Activated CD8-positive, alpha-beta memory T cell treated with anti-CD3 and anti-CD28 coated beads, Interleukin-2, amount 10 ng/mL, durations not matched to agents 7 days and 5 days (primary cell): ENCODE data around the gene TNFRSF13B. TPM values are rescaled to one million over a fixed set of nuclear protein-coding genes. Genes with fewer than 3 reads are reported as not detected.

Source experiments
- ATAC-seq: fragments of 150-1000 bp; cut with Tn5 transposase; one replicate; pipeline ENCODE4 v1.10.0; 2021; ENCODE audit warnings: moderate library complexity
- CTCF ChIA-PET: fragments of 350-600 bp; sonication (Branson Sonifier 250); formaldehyde crosslinking; loops from one replicate; lab custom pipeline; 2021; ENCODE audit warnings: antibody characterized with exemption; lab: Charles Lee
- DNase-seq: peaks from one replicate; pipeline ENCODE4 v3.0.0-alpha.2; 2020
- H3K27ac Mint-ChIP-seq: one replicate; pipeline ENCODE4 v1.8.0; 2021; ENCODE audit warnings: mild to moderate bottlenecking, mixed read lengths
- H3K27me3 Mint-ChIP-seq: one replicate; pipeline ENCODE4 v1.8.0; 2021; ENCODE audit warnings: mixed read lengths
- H3K36me3 Mint-ChIP-seq: one replicate; pipeline ENCODE4 v1.8.0; 2021; ENCODE audit warnings: mild to moderate bottlenecking, mixed read lengths
- H3K4me1 Mint-ChIP-seq: one replicate; pipeline ENCODE4 v1.8.0; 2021; ENCODE audit warnings: mixed read lengths
- H3K4me3 Mint-ChIP-seq: one replicate; pipeline ENCODE4 v1.8.0; 2021; ENCODE audit warnings: mild to moderate bottlenecking, moderate library complexity, mixed read lengths
- H3K9me3 Mint-ChIP-seq: one replicate; pipeline ENCODE4 v1.8.0; 2022; ENCODE audit warnings: low read depth, mixed read lengths
- total RNA-seq, 2 experiments: library from RNA; stranded (reverse); gene quantifications; one replicate each; pipeline ENCODE4 v1.2.3, GENCODE V29; 2021

The TNFRSF13B gene
- total RNA-seq, 2 experiments from 2014 or later: not detected

GRCh38 chr17:16952401-16952800, 19.5 kb downstream of the TNFRSF13B start:
- H3K36me3 Mint-ChIP-seq: no peaks in the 10 kb centered on the region
- no peak overlapping the region for H3K4me3 Mint-ChIP-seq
- CTCF ChIA-PET: no interaction called here
- DNase-seq: no peak
- H3K27me3 Mint-ChIP-seq: peaks cover 34% of the 10 kb centered on the region
- peaks cover 12% of the 10 kb centered on the region for H3K9me3 Mint-ChIP-seq
- ATAC-seq: no peak
- no peaks in the 10 kb centered on the region for H3K4me1 Mint-ChIP-seq
- no peak overlapping the region for H3K27ac Mint-ChIP-seq

GRCh38 chr17:16950488-16950887, 21.4 kb downstream of the TNFRSF13B start:
- peak; percentile 18 for DNase-seq
- Mint-ChIP-seq H3K36me3 (no peaks in the 10 kb centered on the region), H3K4me1 (no peaks in the 10 kb centered on the region), H3K27ac (no peak overlapping the region), H3K27me3 (peaks cover 22% of the 10 kb centered on the region), H3K4me3 (no peak overlapping the region), H3K9me3 (peaks cover 11% of the 10 kb centered on the region)
- CTCF ChIA-PET: no interaction called here
- no peak for ATAC-seq

GRCh38 chr17:16948587-16949376, 23.1 kb downstream of the TNFRSF13B start:
- no peak for DNase-seq
- Mint-ChIP-seq H3K27me3 (peaks cover 7% of the 10 kb centered on the region), H3K4me1 (no peaks in the 10 kb centered on the region), H3K36me3 (no peaks in the 10 kb centered on the region), H3K4me3 (no peak overlapping the region), H3K9me3 (peaks cover 10% of the 10 kb centered on the region), H3K27ac (no peak overlapping the region)
- CTCF ChIA-PET: no interaction called here
- no peak for ATAC-seq

- no peak for DNase-seq
- Mint-ChIP-seq H3K4me3 (no peak overlapping the region), H3K27me3 (peaks cover 2% of the 10 kb centered on the region), H3K4me1 (no peaks in the 10 kb centered on the region), H3K27ac (no peak overlapping the region), H3K9me3 (peaks cover 10% of the 10 kb centered on the region), H3K36me3 (no peaks in the 10 kb centered on the region)
- no peak for ATAC-seq
- CTCF ChIA-PET: no interaction called here
Observed at GRCh38 chr17:16947470-16947869, 24.4 kb downstream of the TNFRSF13B start.

- Mint-ChIP-seq H3K36me3 (no peaks in the 10 kb centered on the region), H3K27ac (no peak overlapping the region), H3K9me3 (peaks cover 10% of the 10 kb centered on the region), H3K4me1 (no peaks in the 10 kb centered on the region), H3K4me3 (no peak overlapping the region), H3K27me3 (peaks cover 2% of the 10 kb centered on the region)
- DNase-seq: no peak
- CTCF ChIA-PET: no interaction called here
- no peak for ATAC-seq
Observed at GRCh38 chr17:16945663-16946218, 26.2 kb downstream of the TNFRSF13B start.

- CTCF ChIA-PET: no interaction called here
- Mint-ChIP-seq H3K4me1 (no peaks in the 10 kb centered on the region), H3K27me3 (peaks cover 2% of the 10 kb centered on the region), H3K9me3 (peaks cover 8% of the 10 kb centered on the region), H3K36me3 (no peaks in the 10 kb centered on the region), H3K27ac (no peak overlapping the region), H3K4me3 (no peak overlapping the region)
- DNase-seq (no peak), ATAC-seq (no peak)
Observed at GRCh38 chr17:16945136-16945482, 26.8 kb downstream of the TNFRSF13B start.

- CTCF ChIA-PET: no interaction called here
- Mint-ChIP-seq H3K9me3 (peaks cover 8% of the 10 kb centered on the region), H3K27ac (no peak overlapping the region), H3K4me1 (no peaks in the 10 kb centered on the region), H3K36me3 (no peaks in the 10 kb centered on the region), H3K4me3 (no peak overlapping the region), H3K27me3 (peaks cover 2% of the 10 kb centered on the region)
- ATAC-seq: no peak
- no peak for DNase-seq
Observed at GRCh38 chr17:16944334-16945135, 27.4 kb downstream of the TNFRSF13B start.

- Mint-ChIP-seq H3K27me3 (peaks cover 2% of the 10 kb centered on the region), H3K4me1 (no peaks in the 10 kb centered on the region), H3K27ac (no peak overlapping the region), H3K36me3 (no peaks in the 10 kb centered on the region), H3K9me3 (peaks cover 3% of the 10 kb centered on the region), H3K4me3 (no peak overlapping the region)
- CTCF ChIA-PET: no interaction called here
- ATAC-seq: no peak
- no peak for DNase-seq
Observed at GRCh38 chr17:16943541-16944333, 28.2 kb downstream of the TNFRSF13B start.

GRCh38 chr17:16943032-16943352, 28.9 kb downstream of the TNFRSF13B start:
- no peak overlapping the region for H3K4me3 Mint-ChIP-seq
- H3K9me3 Mint-ChIP-seq: no peaks in the 10 kb centered on the region
- H3K4me1 Mint-ChIP-seq: no peaks in the 10 kb centered on the region
- DNase-seq (no peak), ATAC-seq (no peak)
- H3K27ac Mint-ChIP-seq: no peak overlapping the region
- H3K27me3 Mint-ChIP-seq: peaks cover 3% of the 10 kb centered on the region
- CTCF ChIA-PET: no interaction called here
- H3K36me3 Mint-ChIP-seq: no peaks in the 10 kb centered on the region

GRCh38 chr17:16942141-16943031, 29.5 kb downstream of the TNFRSF13B start:
- Mint-ChIP-seq H3K36me3 (no peaks in the 10 kb centered on the region), H3K27me3 (peaks cover 6% of the 10 kb centered on the region), H3K27ac (no peak overlapping the region), H3K4me3 (no peak overlapping the region), H3K9me3 (no peaks in the 10 kb centered on the region), H3K4me1 (no peaks in the 10 kb centered on the region)
- DNase-seq (no peak), ATAC-seq (no peak)
- CTCF ChIA-PET: no interaction called here

GRCh38 chr17:16941072-16942036, 30.6 kb downstream of the TNFRSF13B start:
- Mint-ChIP-seq H3K4me1 (no peaks in the 10 kb centered on the region), H3K27ac (no peak overlapping the region), H3K4me3 (no peak overlapping the region), H3K9me3 (no peaks in the 10 kb centered on the region), H3K36me3 (no peaks in the 10 kb centered on the region), H3K27me3 (peaks cover 5% of the 10 kb centered on the region)
- CTCF ChIA-PET: interaction anchor here (1.0 kb wide), 1 partner anchor 48 kb away, joined by 3 read pairs; no protein-coding TSS in a partner anchor
- ATAC-seq (no peak), DNase-seq (no peak)
